Prostate gland (tissue), 2 donors: ENCODE results near the gene RNF180. TPM values are rescaled to one million over a fixed set of nuclear protein-coding genes. Genes with fewer than 3 reads are reported as not detected.

ENCODE experiments used
- DNase-seq: peaks from one replicate; pipeline ENCODE4 v3.0.0-alpha.2; 2019; ENCODE audit warnings: low spot score
- H3K27ac ChIP-seq, 2 donors: fragments of 200-600 bp; sonication (generic); 2 replicates each; pipeline ENCODE4 v1.5.1; 2017 to 2019
- H3K27me3 ChIP-seq: fragments of 200-600 bp; sonication (generic); replicated peaks from 2 replicates; pipeline ENCODE4 v1.5.1; 2019; ENCODE audit not compliant: insufficient read depth
- H3K36me3 ChIP-seq, 2 donors: fragments of 200-600 bp; sonication (generic); 1 replicate in 1 of 2; 2 replicates in 1 of 2; pipeline versions ENCODE4 v1.5.1 to v1.8.1; 2017 to 2019
- H3K4me1 ChIP-seq: fragments of 200-600 bp; sonication (generic); replicated peaks from 2 replicates; pipeline ENCODE4 v1.5.1; 2019
- H3K4me3 ChIP-seq, 2 donors: fragments of 200-600 bp; sonication (generic); 2 replicates each; pipeline ENCODE4 v1.5.1; 2017 to 2019
- H3K9me3 ChIP-seq: fragments of 200-600 bp; sonication (generic); 2 replicates; pipeline ENCODE4 v1.5.1; 2017
- POLR2A ChIP-seq: fragments of 450-650 bp; IDR thresholded peaks from one replicate; pipeline ENCODE4 v1.6.1; 2016; ENCODE audit warnings: antibody characterized with exemption, mild to moderate bottlenecking
- POLR2AphosphoS5 ChIP-seq: sonication (generic); formaldehyde crosslinking; IDR thresholded peaks from one replicate; pipeline ENCODE4 v1.6.1; 2017; ENCODE audit warnings: antibody characterized with exemption
- WGBS: methylation state at CpG from one replicate; pipeline ENCODE4 v1.1.5; 2018; 5-methylcytosine and 5-hydroxymethylcytosine counted together
- intact Hi-C: fragments of 100-400 bp; cut with DNase I; formaldehyde crosslinking; loops from one replicate; pipeline ENCODE4 v1.14.2; 2022
- total RNA-seq, 2 donors: library from RNA; depleted of rRNA; stranded (reverse); fragments of >200 nt; gene quantifications; one replicate each; pipeline ENCODE4 v1.1.0, GENCODE V29; 2016
- TF ChIP-seq, protein P1 (sequence below), 4 experiments: fragments of 200-600 bp in 2 of 4; fragments of 450-650 bp in 2 of 4; sonication (generic) in 2 of 4; IDR thresholded peaks; 1 replicate in 3 of 4; 2 replicates in 1 of 4; pipeline ENCODE4 v1.5.1; 2016 to 2019; ENCODE audit warnings: antibody characterized with exemption in 4 of 4, mild to moderate bottlenecking in 2 of 4, moderate library complexity in 2 of 4

The RNF180 gene
- total RNA-seq, 2 donors from 2014 or later = 15.1 to 18.0 TPM

- TF ChIP-seq POLR2AphosphoS5 (no peak), POLR2A (no peak)
- TF ChIP-seq, protein P1, sequence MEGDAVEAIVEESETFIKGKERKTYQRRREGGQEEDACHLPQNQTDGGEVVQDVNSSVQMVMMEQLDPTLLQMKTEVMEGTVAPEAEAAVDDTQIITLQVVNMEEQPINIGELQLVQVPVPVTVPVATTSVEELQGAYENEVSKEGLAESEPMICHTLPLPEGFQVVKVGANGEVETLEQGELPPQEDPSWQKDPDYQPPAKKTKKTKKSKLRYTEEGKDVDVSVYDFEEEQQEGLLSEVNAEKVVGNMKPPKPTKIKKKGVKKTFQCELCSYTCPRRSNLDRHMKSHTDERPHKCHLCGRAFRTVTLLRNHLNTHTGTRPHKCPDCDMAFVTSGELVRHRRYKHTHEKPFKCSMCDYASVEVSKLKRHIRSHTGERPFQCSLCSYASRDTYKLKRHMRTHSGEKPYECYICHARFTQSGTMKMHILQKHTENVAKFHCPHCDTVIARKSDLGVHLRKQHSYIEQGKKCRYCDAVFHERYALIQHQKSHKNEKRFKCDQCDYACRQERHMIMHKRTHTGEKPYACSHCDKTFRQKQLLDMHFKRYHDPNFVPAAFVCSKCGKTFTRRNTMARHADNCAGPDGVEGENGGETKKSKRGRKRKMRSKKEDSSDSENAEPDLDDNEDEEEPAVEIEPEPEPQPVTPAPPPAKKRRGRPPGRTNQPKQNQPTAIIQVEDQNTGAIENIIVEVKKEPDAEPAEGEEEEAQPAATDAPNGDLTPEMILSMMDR (IDR thresholded peaks at IDR 0.05) = no peak
- no peak overlapping the region for H3K27ac ChIP-seq
- H3K4me1 ChIP-seq = no peaks in the 10 kb centered on the region
- no peaks in the 10 kb centered on the region for H3K9me3 ChIP-seq
- DNase-seq = no peak
- 81% methylated on average over 2 of the region's 2 CpGs for WGBS
- intact Hi-C loops = no loop called here
- no peak overlapping the region for H3K4me3 ChIP-seq
- H3K27me3 ChIP-seq = no peaks in the 10 kb centered on the region
- no peaks in the 10 kb centered on the region for H3K36me3 ChIP-seq
These were observed 10.7 kb downstream of the RNF180 start for GRCh38 chr5:64176301-64176700.

GRCh38 chr5:64180661-64181343, 15.2 kb downstream of the RNF180 start:
- no peak for DNase-seq
- no peak for TF ChIP-seq POLR2A
- no peak for TF ChIP-seq POLR2AphosphoS5
- TF ChIP-seq, protein P1 (IDR thresholded peaks at IDR 0.05) = no peak
- intact Hi-C loops = no loop called here
- H3K4me1 ChIP-seq = no peaks in the 10 kb centered on the region
- no peak overlapping the region for H3K4me3 ChIP-seq
- no peak overlapping the region for H3K27ac ChIP-seq
- H3K36me3 ChIP-seq = no peaks in the 10 kb centered on the region
- 64% methylated on average over 8 of the region's 8 CpGs for WGBS
- no peaks in the 10 kb centered on the region for H3K9me3 ChIP-seq
- H3K27me3 ChIP-seq = no peaks in the 10 kb centered on the region

- H3K9me3 ChIP-seq = no peaks in the 10 kb centered on the region
- no peaks in the 10 kb centered on the region for H3K4me1 ChIP-seq
- no peak overlapping the region for H3K27ac ChIP-seq
- intact Hi-C loops = no loop called here
- WGBS = 60% methylated on average over 2 of the region's 2 CpGs
- no peaks in the 10 kb centered on the region for H3K36me3 ChIP-seq
- TF ChIP-seq POLR2AphosphoS5 (no peak), POLR2A (no peak)
- no peak for DNase-seq
- no peaks in the 10 kb centered on the region for H3K27me3 ChIP-seq
- H3K4me3 ChIP-seq = no peak overlapping the region
These were observed 15.8 kb downstream of the RNF180 start for GRCh38 chr5:64181440-64181839.

GRCh38 chr5:64183956-64184355, 18.3 kb downstream of the RNF180 start:
- 94% methylated on average over 1 of the region's 1 CpG for WGBS

GRCh38 chr5:64184832-64185231, 19.2 kb downstream of the RNF180 start:
- H3K27me3 ChIP-seq = no peaks in the 10 kb centered on the region

More at GRCh38 chr5:64183956-64184355, 18.3 kb downstream of the RNF180 start:
- Histone ChIP-seq H3K9me3 (no peaks in the 10 kb centered on the region), H3K4me3 (no peak overlapping the region), H3K36me3 (no peaks in the 10 kb centered on the region), H3K27ac (no peak overlapping the region), H3K27me3 (no peaks in the 10 kb centered on the region), H3K4me1 (no peaks in the 10 kb centered on the region)
- intact Hi-C loops = no loop called here
- no peak for TF ChIP-seq POLR2AphosphoS5
- no peak for TF ChIP-seq POLR2A
- TF ChIP-seq, protein P1 (IDR thresholded peaks at IDR 0.05) = no peak
- DNase-seq = no peak

More at GRCh38 chr5:64184832-64185231, 19.2 kb downstream of the RNF180 start:
- Histone ChIP-seq H3K4me1 (no peaks in the 10 kb centered on the region), H3K27ac (no peak overlapping the region), H3K4me3 (no peak overlapping the region), H3K9me3 (no peaks in the 10 kb centered on the region), H3K36me3 (no peaks in the 10 kb centered on the region)
- WGBS = 91% methylated on average over 1 of the region's 1 CpG
- no peak for DNase-seq
- intact Hi-C loops = no loop called here
- TF ChIP-seq POLR2A (no peak), POLR2AphosphoS5 (no peak)
- TF ChIP-seq, protein P1 (IDR thresholded peaks at IDR 0.05) = no peak
